Activated B cell treated with CpG ODN at 0.5 μM for 24 hours (primary cell): ENCODE results near the gene SERGEF. TPM values are rescaled to one million over a fixed set of nuclear protein-coding genes. Genes with fewer than 3 reads are reported as not detected.

Experiments
- ATAC-seq: fragments of 200-7000 bp; cut with Tn5 transposase; one replicate; pipeline ENCODE4 v1.10.0; 2021; ENCODE audit warnings: low read depth, mild to moderate bottlenecking, moderate library complexity
- CTCF ChIA-PET: fragments of 350-600 bp; sonication (Branson Sonifier 250); formaldehyde crosslinking; loops from one replicate; lab custom pipeline; 2021; ENCODE audit warnings: antibody characterized with exemption; lab: Charles Lee
- POLR2A ChIA-PET: fragments of 350-600 bp; sonication (Branson Sonifier 250); formaldehyde crosslinking; loops from one replicate; lab custom pipeline; 2021; ENCODE audit warnings: antibody characterized with exemption; lab: Charles Lee
- DNase-seq: peaks from one replicate; pipeline ENCODE4 v3.0.0; 2022
- H3K27ac Mint-ChIP-seq: one replicate; pipeline ENCODE4 v1.8.0; 2020; ENCODE audit warnings: mixed read lengths
- H3K27me3 Mint-ChIP-seq: one replicate; pipeline ENCODE4 v1.8.0; 2021; ENCODE audit warnings: mixed read lengths
- H3K36me3 Mint-ChIP-seq: one replicate; pipeline ENCODE4 v1.8.0; 2021; ENCODE audit warnings: low read depth, mixed read lengths
- H3K4me1 Mint-ChIP-seq: one replicate; pipeline ENCODE4 v1.8.0; 2021; ENCODE audit warnings: mixed read lengths
- H3K4me3 Mint-ChIP-seq: one replicate; pipeline ENCODE4 v1.8.0; 2020; ENCODE audit warnings: mild to moderate bottlenecking, mixed read lengths
- H3K9me3 Mint-ChIP-seq: one replicate; pipeline ENCODE4 v1.8.0; 2020; ENCODE audit warnings: mixed read lengths
- intact Hi-C: fragments of 100-400 bp; cut with micrococcal nuclease; formaldehyde crosslinking; loops from one replicate; pipeline ENCODE4 v1.15.1; 2024
- total RNA-seq: library from RNA; stranded (reverse); gene quantifications from 2 replicates; pipeline ENCODE4 v1.2.3, GENCODE V29; 2022
- TF ChIP-seq, protein P1 (sequence below): fragments of 200-600 bp; IDR thresholded peaks from one replicate; pipeline ENCODE4 v1.8.0; 2022; ENCODE audit warnings: antibody characterized with exemption, mild to moderate bottlenecking

The SERGEF gene
- total RNA-seq, 1 donor from 2014 or later, result 38.4 TPM

DNA sequence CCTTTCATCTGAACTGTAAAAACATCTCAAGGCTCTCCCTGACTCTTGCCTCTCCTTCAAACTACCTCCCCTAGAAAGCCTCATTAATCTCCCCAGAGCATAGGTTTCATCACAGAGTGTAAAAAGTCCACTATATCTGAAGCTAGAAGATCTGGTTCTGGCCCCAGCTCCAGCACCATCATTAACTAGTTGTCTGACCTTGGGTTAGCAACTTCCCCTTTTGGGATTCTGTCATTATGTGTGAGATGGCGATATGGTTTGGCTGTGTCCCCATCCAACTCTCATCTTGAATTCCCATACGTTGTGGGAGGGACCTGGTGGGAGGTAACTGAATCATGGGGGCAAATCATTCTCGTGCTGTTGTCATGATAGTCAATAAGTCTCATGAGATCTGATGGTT is 181.0 kb downstream of the SERGEF start:
- intact Hi-C loops, result no loop called here
- H3K36me3 Mint-ChIP-seq, result peaks cover 14% of the 10 kb centered on the region
- no peaks in the 10 kb centered on the region for H3K4me1 Mint-ChIP-seq
- TF ChIP-seq, protein P1, sequence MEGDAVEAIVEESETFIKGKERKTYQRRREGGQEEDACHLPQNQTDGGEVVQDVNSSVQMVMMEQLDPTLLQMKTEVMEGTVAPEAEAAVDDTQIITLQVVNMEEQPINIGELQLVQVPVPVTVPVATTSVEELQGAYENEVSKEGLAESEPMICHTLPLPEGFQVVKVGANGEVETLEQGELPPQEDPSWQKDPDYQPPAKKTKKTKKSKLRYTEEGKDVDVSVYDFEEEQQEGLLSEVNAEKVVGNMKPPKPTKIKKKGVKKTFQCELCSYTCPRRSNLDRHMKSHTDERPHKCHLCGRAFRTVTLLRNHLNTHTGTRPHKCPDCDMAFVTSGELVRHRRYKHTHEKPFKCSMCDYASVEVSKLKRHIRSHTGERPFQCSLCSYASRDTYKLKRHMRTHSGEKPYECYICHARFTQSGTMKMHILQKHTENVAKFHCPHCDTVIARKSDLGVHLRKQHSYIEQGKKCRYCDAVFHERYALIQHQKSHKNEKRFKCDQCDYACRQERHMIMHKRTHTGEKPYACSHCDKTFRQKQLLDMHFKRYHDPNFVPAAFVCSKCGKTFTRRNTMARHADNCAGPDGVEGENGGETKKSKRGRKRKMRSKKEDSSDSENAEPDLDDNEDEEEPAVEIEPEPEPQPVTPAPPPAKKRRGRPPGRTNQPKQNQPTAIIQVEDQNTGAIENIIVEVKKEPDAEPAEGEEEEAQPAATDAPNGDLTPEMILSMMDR, result no peak
- CTCF ChIA-PET, result no interaction called here
- ATAC-seq (no peak), DNase-seq (no peak)
- H3K27me3 Mint-ChIP-seq, result no peaks in the 10 kb centered on the region
- H3K27ac Mint-ChIP-seq, result no peak overlapping the region
- POLR2A ChIA-PET, result no interaction called here
- no peaks in the 10 kb centered on the region for H3K9me3 Mint-ChIP-seq
- H3K4me3 Mint-ChIP-seq, result no peak overlapping the region

DNA sequence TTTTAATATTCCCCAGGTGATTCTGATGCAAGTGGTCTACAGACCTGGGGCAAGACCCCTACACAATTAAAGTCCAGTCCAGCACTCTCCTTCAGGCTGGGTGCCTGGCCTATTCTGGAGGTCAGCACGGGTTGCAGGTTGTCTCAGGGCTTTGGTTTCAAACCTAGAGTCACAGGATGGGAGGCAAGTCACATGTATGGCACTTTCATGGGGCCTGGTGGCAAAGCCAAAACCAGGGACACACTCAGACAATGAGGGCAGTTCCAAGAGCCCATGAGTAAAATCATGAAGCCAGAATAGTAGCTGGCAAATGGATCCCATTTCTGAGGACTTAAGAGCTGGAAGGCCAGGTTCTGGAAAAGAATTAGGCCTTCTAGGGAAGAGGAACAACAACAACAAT is 181.6 kb downstream of the SERGEF start:
- ATAC-seq, result no peak
- DNase-seq, result no peak
- intact Hi-C loops, result no loop called here
- no peaks in the 10 kb centered on the region for H3K4me1 Mint-ChIP-seq
- ChIA-PET CTCF (no interaction called here), POLR2A (no interaction called here)
- no peak overlapping the region for H3K27ac Mint-ChIP-seq
- no peak overlapping the region for H3K4me3 Mint-ChIP-seq
- H3K36me3 Mint-ChIP-seq, result peaks cover 14% of the 10 kb centered on the region
- TF ChIP-seq, protein P1, result no peak
- no peaks in the 10 kb centered on the region for H3K27me3 Mint-ChIP-seq
- no peaks in the 10 kb centered on the region for H3K9me3 Mint-ChIP-seq

DNA sequence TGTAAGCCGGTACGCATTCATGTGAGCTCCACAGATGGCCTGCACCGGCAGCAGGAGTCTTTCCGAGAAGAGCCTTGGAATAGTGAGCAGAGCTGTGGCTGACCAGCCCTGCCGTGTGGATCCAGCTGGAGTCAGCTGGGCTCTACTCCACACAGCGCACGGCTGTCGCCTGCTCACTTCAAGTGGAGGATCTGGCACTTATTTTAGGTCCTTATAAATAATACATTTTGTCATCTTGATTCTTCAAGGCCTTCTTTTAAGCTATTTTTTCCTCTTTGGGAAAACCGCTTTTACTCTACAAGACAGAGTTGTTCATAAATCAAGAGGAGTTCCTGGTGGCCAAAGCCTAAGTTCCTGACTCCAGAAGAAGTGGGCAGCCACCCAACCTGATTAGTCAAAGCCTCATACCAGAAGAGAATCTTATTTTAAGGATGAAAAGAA is 184.5 kb downstream of the SERGEF start:
- TF ChIP-seq, protein P1, result no peak
- Mint-ChIP-seq H3K36me3 (peaks cover 14% of the 10 kb centered on the region), H3K9me3 (no peaks in the 10 kb centered on the region), H3K27me3 (no peaks in the 10 kb centered on the region), H3K4me1 (no peaks in the 10 kb centered on the region), H3K4me3 (no peak overlapping the region), H3K27ac (no peak overlapping the region)
- ChIA-PET CTCF (no interaction called here), POLR2A (no interaction called here)
- ATAC-seq, result no peak
- intact Hi-C loops, result no loop called here
- no peak for DNase-seq

DNA sequence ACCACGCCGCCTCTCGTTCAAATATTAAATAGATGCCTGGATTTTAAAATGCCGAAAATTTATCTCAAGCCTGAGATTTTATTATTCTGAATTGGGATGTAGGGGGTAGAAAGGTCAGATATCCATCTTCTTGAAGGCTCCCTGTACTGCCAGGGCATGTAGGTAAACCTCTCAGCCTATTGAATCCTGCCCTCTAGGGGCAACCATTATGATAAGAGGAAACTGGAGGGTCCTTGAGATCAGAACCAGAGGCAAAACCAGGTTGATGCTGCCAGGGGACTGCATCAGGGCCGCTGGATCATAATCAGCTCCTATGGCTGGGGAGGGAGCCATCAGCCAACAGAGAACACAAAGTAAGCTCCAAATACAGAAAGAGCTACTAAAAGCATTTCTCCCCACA is 185.8 kb downstream of the SERGEF start:
- TF ChIP-seq, protein P1, result no peak
- no peak for DNase-seq
- H3K4me1 Mint-ChIP-seq, result no peaks in the 10 kb centered on the region
- ChIA-PET POLR2A (no interaction called here), CTCF (no interaction called here)
- no peak overlapping the region for H3K27ac Mint-ChIP-seq
- H3K27me3 Mint-ChIP-seq, result no peaks in the 10 kb centered on the region
- H3K36me3 Mint-ChIP-seq, result peaks cover 9% of the 10 kb centered on the region
- ATAC-seq, result no peak
- H3K4me3 Mint-ChIP-seq, result no peak overlapping the region
- intact Hi-C loops, result no loop called here
- no peaks in the 10 kb centered on the region for H3K9me3 Mint-ChIP-seq

DNA sequence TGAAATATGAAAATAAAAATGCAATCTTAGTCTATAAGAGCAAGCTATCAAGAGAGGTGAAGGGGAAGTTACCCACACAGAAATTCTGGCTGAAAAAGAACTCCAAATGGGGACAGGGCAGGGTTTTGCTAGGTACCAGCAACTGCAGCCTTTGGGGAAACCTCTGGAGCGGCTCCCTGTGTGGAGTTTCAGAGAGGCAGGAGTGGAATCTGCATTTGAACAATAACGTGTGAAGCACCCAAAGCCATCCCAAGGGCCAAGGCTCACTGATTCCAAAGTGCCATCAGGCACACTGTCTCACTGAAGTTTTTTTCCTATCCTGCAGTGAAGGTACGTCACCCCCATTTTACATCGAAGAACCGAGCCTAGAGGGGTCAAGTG is 190.5 kb downstream of the SERGEF start:
- H3K4me3 Mint-ChIP-seq, result no peak overlapping the region
- H3K27me3 Mint-ChIP-seq, result no peaks in the 10 kb centered on the region
- intact Hi-C loops, result no loop called here
- no peak for ATAC-seq
- H3K9me3 Mint-ChIP-seq, result no peaks in the 10 kb centered on the region
- DNase-seq, result no peak
- ChIA-PET CTCF (no interaction called here), POLR2A (no interaction called here)
- no peak overlapping the region for H3K27ac Mint-ChIP-seq
- no peaks in the 10 kb centered on the region for H3K4me1 Mint-ChIP-seq
- TF ChIP-seq, protein P1, result no peak
- H3K36me3 Mint-ChIP-seq, result no peaks in the 10 kb centered on the region
